M059J (cell line): ENCODE data around the gene KRTAP9-4. TPM values are rescaled to one million over a fixed set of nuclear protein-coding genes. Genes with fewer than 3 reads are reported as not detected.
"Not testable (repeated sequence)": the region's sequence is repeated elsewhere in the genome, so short reads cannot be mapped to it uniquely, and the experiment has no call there.

Source experiments
- DNase-seq: peaks from one replicate; pipeline ENCODE4 v3.0.0-alpha.2; 2012; ENCODE audit warnings: low read depth
- total RNA-seq: library from RNA; depleted of rRNA; stranded (reverse); fragments of >200 nt; shearing (Covaris generic); gene quantifications from 2 replicates; pipeline ENCODE4 v1.2.3, GENCODE V29; 2014; rRNA removed

KRTAP9-4 gene
- total RNA-seq, 1 experiment from 2014 or later, result not detected

- no peak for DNase-seq
Observed at GRCh38 chr17:41264599-41264998, 15.1 kb downstream of the KRTAP9-4 start.

- no peak for DNase-seq
Observed at GRCh38 chr17:41265078-41265477, 15.6 kb downstream of the KRTAP9-4 start, which contains the start of gene KRTAP9-6. Gene KRTAP9-6, plus strand, starts transcription at chr17:41265378. Its CDS starts 0 bp downstream, at chr17:41265378.

DNA sequence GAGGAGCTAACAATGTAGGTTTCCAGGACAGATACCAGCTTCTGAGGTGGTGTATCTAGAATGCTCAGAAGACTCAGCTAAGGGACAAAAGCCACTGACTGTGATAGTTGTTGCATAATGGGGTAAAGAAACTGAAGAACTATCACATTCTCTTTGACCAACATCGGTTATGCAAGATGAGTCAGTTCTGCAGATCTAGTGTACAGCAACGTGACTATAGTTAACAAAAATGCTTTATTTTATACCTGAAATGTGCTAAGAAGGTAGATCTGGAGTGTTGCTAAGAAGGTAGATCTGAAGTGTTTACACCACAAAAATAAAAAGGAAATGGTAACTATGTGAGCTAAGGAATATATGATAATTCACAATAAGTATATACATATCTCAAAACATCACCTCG, 18.2 kb downstream of the KRTAP9-4 start:
- peak; percentile 59 for DNase-seq

DNA sequence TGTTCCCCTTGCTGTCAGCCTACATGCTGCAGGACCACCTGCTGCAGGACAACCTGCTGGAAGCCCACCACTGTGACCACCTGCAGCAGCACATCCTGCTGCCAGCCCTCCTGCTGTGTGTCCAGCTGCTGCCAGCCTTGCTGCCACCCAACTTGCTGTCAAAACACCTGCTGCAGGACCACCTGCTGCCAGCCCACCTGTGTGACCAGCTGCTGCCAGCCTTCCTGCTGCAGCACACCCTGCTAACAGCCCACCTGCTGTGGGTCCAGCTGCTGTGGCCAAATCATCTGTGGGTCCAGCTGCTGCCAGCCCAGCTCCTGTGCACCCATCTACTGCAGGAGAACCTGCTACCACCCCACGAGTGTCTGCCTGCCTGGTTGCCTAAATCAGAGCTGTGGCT, 21.8 kb downstream of the KRTAP9-4 start:
- DNase-seq, result not testable (repeated sequence)

- DNase-seq, result no peak
Observed at GRCh38 chr17:41271858-41272257, 22.4 kb downstream of the KRTAP9-4 start.

- DNase-seq, result not testable (repeated sequence)
Observed at GRCh38 chr17:41275648-41276190, 26.2 kb downstream of the KRTAP9-4 start, which contains the start of gene KRTAP9-7. Gene KRTAP9-7, plus strand, starts transcription at chr17:41275698. Its CDS starts 0 bp downstream, at chr17:41275698.

- DNase-seq, result peak; percentile 65
Observed at GRCh38 chr17:41278176-41278955, 28.9 kb downstream of the KRTAP9-4 start.

- peak; percentile 42 for DNase-seq
Observed at GRCh38 chr17:41284043-41284442, 34.6 kb downstream of the KRTAP9-4 start.

DNA sequence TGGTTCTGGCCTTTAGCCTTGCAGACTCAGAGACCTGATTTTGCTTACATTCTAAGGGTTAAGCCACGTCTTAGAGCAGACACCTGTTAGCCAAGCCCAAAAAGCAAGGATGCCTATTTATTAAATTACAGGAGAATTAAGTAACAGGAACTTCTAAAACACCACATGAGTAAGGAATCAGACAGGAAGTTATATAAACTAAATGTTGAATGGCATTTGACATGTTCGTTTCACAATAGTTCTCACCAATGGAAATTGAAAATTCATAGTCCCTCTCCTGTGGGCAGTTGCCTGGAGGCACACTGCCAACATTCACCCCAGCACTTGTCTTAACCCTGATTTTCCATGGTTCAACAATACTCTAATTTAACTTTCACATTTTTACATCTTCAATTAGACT, 35.1 kb downstream of the KRTAP9-4 start:
- DNase-seq, result peak; percentile 29

- DNase-seq, result no peak
Observed at GRCh38 chr17:41287050-41287449, 37.6 kb downstream of the KRTAP9-4 start.

DNA sequence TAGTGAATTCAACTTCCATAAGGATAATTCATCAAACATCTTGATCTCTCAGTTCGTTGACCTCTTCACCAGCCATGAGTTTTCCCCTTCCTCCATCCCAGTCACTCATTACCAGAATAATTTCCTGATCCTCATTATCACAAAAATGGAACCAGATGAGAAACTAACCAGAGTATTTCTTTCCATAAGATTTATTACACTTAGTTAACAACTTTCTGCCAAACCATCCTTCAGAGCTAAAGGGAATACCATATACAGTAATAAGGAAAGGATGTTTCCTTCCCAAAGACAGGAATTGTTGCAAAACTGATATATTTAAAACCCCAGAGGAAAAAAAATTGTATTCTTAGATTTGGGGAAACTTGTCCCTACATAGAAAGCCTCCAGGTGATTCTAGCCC, 44.5 kb downstream of the KRTAP9-4 start:
- no peak for DNase-seq

GRCh38 chr17:41296846-41297245, 47.4 kb downstream of the KRTAP9-4 start:
- no peak for DNase-seq

DNA sequence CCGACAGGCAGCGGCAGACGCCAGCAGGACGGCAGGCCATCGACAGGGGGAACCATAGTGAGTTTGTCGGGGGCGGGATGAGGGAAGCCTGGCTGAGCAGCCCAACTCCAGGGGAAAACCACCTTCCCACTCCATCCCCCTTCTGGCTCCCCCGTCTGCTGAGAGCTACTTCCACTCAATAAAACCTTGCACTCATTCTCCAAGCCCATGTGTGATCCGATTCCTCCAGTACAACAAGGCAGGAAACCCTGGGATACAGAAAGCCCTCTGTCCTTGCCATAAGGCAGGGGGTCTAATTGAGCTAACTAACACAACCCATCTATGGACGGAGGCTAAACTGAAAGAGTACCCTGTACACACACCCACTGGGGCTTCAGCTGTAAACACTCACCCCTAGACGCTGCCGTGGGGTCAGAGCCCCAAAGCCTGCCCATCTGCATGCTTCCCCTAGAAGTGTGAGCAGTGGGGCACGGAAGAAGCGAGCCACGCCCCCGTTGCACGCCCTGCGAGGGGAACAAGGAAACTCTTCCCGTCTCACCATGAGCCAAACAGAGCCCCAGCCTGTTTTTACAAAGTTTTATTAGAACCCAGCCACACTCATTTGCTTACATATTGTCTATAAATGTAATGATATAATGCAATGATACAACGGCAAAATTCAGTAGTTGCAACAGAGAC, 49.1 kb downstream of the KRTAP9-4 start:
- no peak for DNase-seq

Other genes with a start within 250 kb of the KRTAP9-4 start
- gene KRTAP3-2, start 249.8 kb upstream of the KRTAP9-4 start, total RNA-seq, result not detected in 2 replicates
- gene KRTAP3-1, start 240.6 kb upstream of the KRTAP9-4 start, total RNA-seq, result 0.64 and 0.71 TPM in 2 replicates
- gene KRTAP1-5, start 222.5 kb upstream of the KRTAP9-4 start, total RNA-seq, result 3.2 and 5.7 TPM in 2 replicates
- not detected in 2 replicates for gene KRTAP1-4, start 219.5 kb upstream of the KRTAP9-4 start, total RNA-seq
- not detected in 2 replicates for gene KRTAP1-3, start 214.8 kb upstream of the KRTAP9-4 start, total RNA-seq
- not detected in 2 replicates for gene KRTAP1-1, start 208.2 kb upstream of the KRTAP9-4 start, total RNA-seq
- not detected in 2 replicates for gene KRTAP2-1, start 202.4 kb upstream of the KRTAP9-4 start, total RNA-seq
- gene KRTAP2-2, start 194.5 kb upstream of the KRTAP9-4 start, total RNA-seq, result not detected in 2 replicates
- 0.34 and 3.2 TPM in 2 replicates for gene KRTAP2-3, start 189.6 kb upstream of the KRTAP9-4 start, total RNA-seq
- gene KRTAP2-4, start 183.8 kb upstream of the KRTAP9-4 start, total RNA-seq, result not detected in 2 replicates
- not detected in 2 replicates for gene KRTAP4-7, start 165.5 kb upstream of the KRTAP9-4 start, total RNA-seq
- gene KRTAP4-8, start 151.5 kb upstream of the KRTAP9-4 start, total RNA-seq, result 0.10 TPM in 1 of 2 replicates, not detected in the other
- gene KRTAP4-16, start 147.5 kb upstream of the KRTAP9-4 start, total RNA-seq, result not detected in 2 replicates
- gene KRTAP4-9, start 144.3 kb upstream of the KRTAP9-4 start, total RNA-seq, result not detected in 2 replicates
- gene KRTAP4-11, start 131.3 kb upstream of the KRTAP9-4 start, total RNA-seq, result not detected in 2 replicates
- not detected in 2 replicates for gene KRTAP4-12, start 125.5 kb upstream of the KRTAP9-4 start, total RNA-seq
- not detected in 2 replicates for gene KRTAP4-6, start 109.1 kb upstream of the KRTAP9-4 start, total RNA-seq
- not detected in 2 replicates for gene KRTAP4-5, start 99.9 kb upstream of the KRTAP9-4 start, total RNA-seq
- not detected in 2 replicates for gene KRTAP4-4, start 88.9 kb upstream of the KRTAP9-4 start, total RNA-seq
- gene KRTAP4-3, start 81.5 kb upstream of the KRTAP9-4 start, total RNA-seq, result not detected in 2 replicates
- gene KRTAP4-2, start 71.5 kb upstream of the KRTAP9-4 start, total RNA-seq, result not detected in 2 replicates
- gene KRTAP4-1, start 64.8 kb upstream of the KRTAP9-4 start, total RNA-seq, result not detected in 2 replicates
- gene KRTAP9-1, start 59.8 kb upstream of the KRTAP9-4 start, total RNA-seq, result not detected in 2 replicates
- gene KRTAP9-2, start 23.0 kb upstream of the KRTAP9-4 start, total RNA-seq, result not detected in 2 replicates
- gene KRTAP9-3, start 17.2 kb upstream of the KRTAP9-4 start, total RNA-seq, result not detected in 2 replicates
- gene KRTAP9-8, start 11.7 kb upstream of the KRTAP9-4 start, total RNA-seq, result not detected in 2 replicates
- not detected in 2 replicates for gene KRTAP9-9, start 5.7 kb downstream of the KRTAP9-4 start, total RNA-seq
- gene KRTAP9-6, start 15.7 kb downstream of the KRTAP9-4 start, total RNA-seq, result not detected in 2 replicates
- not detected in 2 replicates for gene KRTAP9-7, start 26.0 kb downstream of the KRTAP9-4 start, total RNA-seq
- gene KRTAP29-1, start 53.2 kb downstream of the KRTAP9-4 start, total RNA-seq, result not detected in 2 replicates
- not detected in 2 replicates for gene KRTAP16-1, start 59.6 kb downstream of the KRTAP9-4 start, total RNA-seq
- gene KRTAP17-1, start 66.0 kb downstream of the KRTAP9-4 start, total RNA-seq, result not detected in 2 replicates
- 0.17 TPM in 1 of 2 replicates, not detected in the other for gene KRT33A, start 101.1 kb downstream of the KRTAP9-4 start, total RNA-seq
- gene KRT33B, start 120.1 kb downstream of the KRTAP9-4 start, total RNA-seq, result 1.3 TPM in 1 of 2 replicates, not detected in the other
- 6.7 and 7.6 TPM in 2 replicates for gene KRT34, start 132.6 kb downstream of the KRTAP9-4 start, total RNA-seq
- gene KRT31, start 147.9 kb downstream of the KRTAP9-4 start, total RNA-seq, result not detected in 2 replicates
- not detected in 2 replicates for gene KRT37, start 174.9 kb downstream of the KRTAP9-4 start, total RNA-seq
- not detected in 2 replicates for gene KRT38, start 191.3 kb downstream of the KRTAP9-4 start, total RNA-seq
- gene KRT32, start 217.7 kb downstream of the KRTAP9-4 start, total RNA-seq, result 0.05 TPM in 1 of 2 replicates, not detected in the other
- not detected in 2 replicates for gene KRT35, start 231.5 kb downstream of the KRTAP9-4 start, total RNA-seq
- gene KRT36, start 240.2 kb downstream of the KRTAP9-4 start, total RNA-seq, result 0.07 TPM in 1 of 2 replicates, not detected in the other